A549 (cell line): ENCODE data around the gene L3HYPDH. TPM values are rescaled to one million over a fixed set of nuclear protein-coding genes. Genes with fewer than 3 reads are reported as not detected.

Source experiments
- ATAC-seq, 2 experiments: fragments of 200-7000 bp in 1 of 2; fragments of >200 bp in 1 of 2; cut with Nextera tagmentation in 1 of 2; cut with Tn5 transposase in 1 of 2; 3 replicates each; pipeline versions ENCODE4 v1.8.0 to v1.9.1; 2018 to 2020; ENCODE audit warnings: mild to moderate bottlenecking in 1 of 2, moderate library complexity in 1 of 2
- CTCF ChIA-PET: fragments of 300-600 bp; sonication (Branson Sonifier 250); formaldehyde crosslinking; extraction: SDS; loops from one replicate; lab custom pipeline; 2021; ENCODE audit warnings: antibody characterized with exemption, inconsistent platforms; lab: Yijun Ruan, JAX
- POLR2A ChIA-PET: fragments of 350-600 bp; formaldehyde crosslinking; extraction: SDS; loops from one replicate; lab custom pipeline; 2021; ENCODE audit warnings: antibody characterized with exemption, inconsistent platforms; lab: Yijun Ruan, JAX
- DNase-seq, 2 experiments: peaks; one replicate each; pipeline versions ENCODE4 v3.0.0 to v3.0.0-alpha.2; 2011 to 2016; ENCODE audit warnings: low read depth in 1 of 2, low spot score in 1 of 2
- FAIRE-seq: peaks from 2 replicates; lab custom pipeline; 2011; peaks lifted over from hg19 to GRCh38; lab: Jason Lieb, UNC
- H3K27ac ChIP-seq, 2 experiments: fragments of >200 bp; sonication (Bioruptor Twin); formaldehyde crosslinking; 3 replicates each; pipeline ENCODE4 v1.5.1; 2016 to 2017
- H3K4me1 ChIP-seq: fragments of >200 bp; sonication (Bioruptor Twin); formaldehyde crosslinking; 3 replicates; pipeline ENCODE4 v1.6.1; 2016
- H3K4me2 ChIP-seq: fragments of >200 bp; sonication (Bioruptor Twin); formaldehyde crosslinking; 3 replicates; pipeline ENCODE4 v1.6.1; 2016
- H3K4me3 ChIP-seq: fragments of >200 bp; sonication (Bioruptor Twin); formaldehyde crosslinking; 3 replicates; pipeline ENCODE4 v1.5.1; 2016
- H3K9me3 ChIP-seq: fragments of >200 bp; sonication (Bioruptor Twin); formaldehyde crosslinking; 3 replicates; pipeline ENCODE4 v1.6.1; 2016
- BHLHE40 ChIP-seq: IDR thresholded peaks from 2 replicates; pipeline ENCODE4 v1.6.1; 2012; ENCODE audit warnings: low read depth, low read length, inconsistent platforms
- CHD4 ChIP-seq: fragments of 200-600 bp; sonication (generic); IDR thresholded peaks from 2 replicates; pipeline ENCODE4 v1.6.1; 2016; ENCODE audit warnings: antibody characterized with exemption, mild to moderate bottlenecking, borderline replicate concordance
- CTCF ChIP-seq: fragments of >200 bp; sonication (Bioruptor Twin); formaldehyde crosslinking; IDR thresholded peaks from 3 replicates; pipeline ENCODE4 v1.5.1; 2016
- EHF ChIP-seq: fragments of 250-450 bp; sonication (Bioruptor Pico); IDR thresholded peaks from 2 replicates; pipeline ENCODE4 v1.5.0; 2020; ENCODE audit warnings: mild to moderate bottlenecking
- ESRRA ChIP-seq: fragments of 150-350 bp; IDR thresholded peaks from 2 replicates; pipeline ENCODE4 v1.6.1; 2014; ENCODE audit warnings: mild to moderate bottlenecking, low read length, borderline replicate concordance
- FOXS1 ChIP-seq: fragments of 250-450 bp; sonication (Bioruptor Pico); IDR thresholded peaks from 2 replicates; pipeline ENCODE4 v1.5.0; 2020; ENCODE audit warnings: mild to moderate bottlenecking, moderate library complexity
- HDAC2 ChIP-seq: fragments of 200-600 bp; sonication (generic); IDR thresholded peaks from 2 replicates; pipeline ENCODE4 v1.6.1; 2016
- HEYL ChIP-seq: fragments of 250-450 bp; sonication (Bioruptor Pico); IDR thresholded peaks from 2 replicates; pipeline ENCODE4 v1.8.0; 2021; ENCODE audit warnings: mild to moderate bottlenecking, moderate library complexity
- HOXB13 ChIP-seq: fragments of 250-450 bp; sonication (Bioruptor Pico); IDR thresholded peaks from 2 replicates; pipeline ENCODE4 v1.5.0; 2020; ENCODE audit warnings: low read depth, mild to moderate bottlenecking, moderate library complexity
- JUN ChIP-seq, 2 experiments: fragments of >200 bp; sonication (Bioruptor Twin); formaldehyde crosslinking; IDR thresholded peaks; 2 replicates in 1 of 2; 3 replicates in 1 of 2; pipeline ENCODE4 v1.6.1; 2016 to 2017
- KDM5A ChIP-seq: fragments of 200-600 bp; sonication (generic); IDR thresholded peaks from 2 replicates; pipeline ENCODE4 v1.6.1; 2016; ENCODE audit warnings: antibody characterized with exemption, mild to moderate bottlenecking
- MYC ChIP-seq: IDR thresholded peaks from 2 replicates; pipeline ENCODE4 v1.6.1; 2012; ENCODE audit warnings: mild to moderate bottlenecking, inconsistent platforms, low read length, improper control_type of control experiment, borderline replicate concordance
- NFE2L2 ChIP-seq: fragments of 150-350 bp; conservative IDR thresholded peaks from 2 replicates; pipeline ENCODE4 v1.6.1; 2014; ENCODE audit warnings: low read length
- NPAS2 ChIP-seq: fragments of 250-450 bp; sonication (Bioruptor Pico); IDR thresholded peaks from 2 replicates; pipeline ENCODE4 v1.8.0; 2022; ENCODE audit warnings: mild to moderate bottlenecking, moderate library complexity, borderline replicate concordance
- NR3C1 ChIP-seq: fragments of >200 bp; sonication (Bioruptor Twin); formaldehyde crosslinking; IDR thresholded peaks from 3 replicates; pipeline ENCODE4 v1.6.1; 2017
- PBX3 ChIP-seq: IDR thresholded peaks from 2 replicates; pipeline ENCODE4 v1.6.1; 2012
- PHF8 ChIP-seq: fragments of 200-600 bp; sonication (generic); IDR thresholded peaks from 2 replicates; pipeline ENCODE4 v1.6.1; 2016; ENCODE audit warnings: low read depth, mild to moderate bottlenecking, antibody characterized with exemption, moderate library complexity, borderline replicate concordance
- POLR2AphosphoS2 ChIP-seq: conservative IDR thresholded peaks from 2 replicates; pipeline ENCODE4 v1.6.1; 2012; ENCODE audit warnings: low read length, improper control_type of control experiment, inconsistent platforms
- RAD21 ChIP-seq, 2 experiments: fragments of >200 bp in 1 of 2; sonication (Bioruptor Twin) in 1 of 2; formaldehyde crosslinking in 1 of 2; IDR thresholded peaks in 1 of 2; conservative IDR thresholded peaks in 1 of 2; 2 replicates in 1 of 2; 3 replicates in 1 of 2; pipeline ENCODE4 v1.6.1; 2012 to 2018; ENCODE audit warnings: inconsistent platforms in 1 of 2
- RARB ChIP-seq: fragments of 250-450 bp; sonication (Bioruptor Pico); IDR thresholded peaks from 2 replicates; pipeline ENCODE4 v1.8.0; 2021; ENCODE audit warnings: mild to moderate bottlenecking, moderate library complexity
- RCOR1 ChIP-seq: fragments of 150-350 bp; IDR thresholded peaks from 2 replicates; pipeline ENCODE4 v1.6.1; 2014; ENCODE audit warnings: antibody characterized with exemption, low read length, low read depth
- RFX5 ChIP-seq: fragments of 450-650 bp; IDR thresholded peaks from 2 replicates; pipeline ENCODE4 v1.7.1; 2014; ENCODE audit warnings: antibody characterized with exemption, mild to moderate bottlenecking, moderate library complexity
- SMC3 ChIP-seq: fragments of >200 bp; sonication (Bioruptor Twin); formaldehyde crosslinking; IDR thresholded peaks from 3 replicates; pipeline ENCODE4 v1.6.1; 2018; ENCODE audit warnings: inconsistent platforms
- TFCP2L1 ChIP-seq: fragments of 250-450 bp; sonication (Bioruptor Pico); IDR thresholded peaks from 2 replicates; pipeline ENCODE4 v1.5.0; 2021; ENCODE audit warnings: mild to moderate bottlenecking
- ZFP36 ChIP-seq: fragments of 450-650 bp; IDR thresholded peaks from 2 replicates; pipeline ENCODE4 v1.6.1; 2014; ENCODE audit warnings: borderline replicate concordance; ENCODE audit not compliant: partially characterized antibody
- ZNF302 ChIP-seq: fragments of 250-450 bp; sonication (Bioruptor Pico); IDR thresholded peaks from 2 replicates; pipeline ENCODE4 v1.9.0; 2021; ENCODE audit warnings: inconsistent platforms, mild to moderate bottlenecking, moderate library complexity
- WGBS: methylation state at CpG from one replicate; pipeline ENCODE4 v1.1.6; 2017; ENCODE audit errors: missing lambda C conversion rate; 5-methylcytosine and 5-hydroxymethylcytosine counted together
- polyA plus RNA-seq, 4 experiments: library from polyadenylated mRNA; depleted of rRNA in 3 of 4; stranded (reverse); fragments of >200 nt; fragmentation: RNase III in 1 of 4; extraction: RNeasy Plus Mini Kit Qiagen cat#74134 plus additional on column Dnase treatment in 1 of 4; gene quantifications; 2 replicates in 3 of 4; 3 replicates in 1 of 4; pipeline ENCODE4 v1.2.3, GENCODE V29; 2011 to 2017
- TF ChIP-seq, protein P1 (sequence below): IDR thresholded peaks from 2 replicates; pipeline ENCODE4 v1.6.1; 2012; ENCODE audit warnings: low read depth, borderline replicate concordance
- TF ChIP-seq, protein P2 (sequence below): fragments of 150-350 bp; IDR thresholded peaks from 2 replicates; pipeline ENCODE4 v1.6.1; 2014; ENCODE audit warnings: low read depth, mild to moderate bottlenecking, low read length

L3HYPDH gene
- polyA plus RNA-seq, 2 of the 4 experiments (the other 2 are of a cell fraction) = 47.5 to 100.0 TPM

DNA sequence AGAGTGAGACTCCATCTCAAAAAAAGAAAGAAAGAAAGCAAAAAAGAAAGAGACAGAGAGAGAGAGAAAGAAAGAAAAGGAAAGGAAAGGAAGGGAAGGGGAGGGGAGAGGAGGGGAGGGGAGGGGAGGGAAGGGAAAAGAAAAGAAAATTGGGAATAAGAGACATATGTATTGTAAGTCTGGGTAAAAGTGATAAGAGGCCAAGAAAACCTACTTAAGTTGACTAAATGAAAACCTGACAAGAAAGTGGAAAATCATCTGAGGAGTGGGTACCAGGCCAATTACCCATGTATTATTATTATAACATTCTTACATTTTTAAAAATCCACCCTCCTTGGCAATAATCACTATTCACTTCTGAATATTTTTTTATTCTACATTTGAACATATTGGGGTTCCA lies 46.1 kb upstream of the L3HYPDH start:
- no peak for DNase-seq
- TF ChIP-seq MYC (no peak), BHLHE40 (no peak), PBX3 (no peak), CHD4 (no peak), HDAC2 (no peak), HOXB13 (CRISPR knock-in tag) (no peak), RCOR1 (no peak), FOXS1 (CRISPR knock-in tag) (no peak), POLR2AphosphoS2 (no peak), JUN (IDR thresholded peaks at IDR 0.05) (no peak), CTCF (no peak), ZNF302 (no peak), RFX5 (no peak), ZFP36 (no peak), RAD21 (conservative IDR thresholded peaks at IDR 0.05 in 1 of 2, IDR thresholded peaks at IDR 0.05 in 1 of 2) (no peak), EHF (CRISPR knock-in tag) (no peak), NFE2L2 (no peak), PHF8 (no peak)
- TF ChIP-seq, protein P1, sequence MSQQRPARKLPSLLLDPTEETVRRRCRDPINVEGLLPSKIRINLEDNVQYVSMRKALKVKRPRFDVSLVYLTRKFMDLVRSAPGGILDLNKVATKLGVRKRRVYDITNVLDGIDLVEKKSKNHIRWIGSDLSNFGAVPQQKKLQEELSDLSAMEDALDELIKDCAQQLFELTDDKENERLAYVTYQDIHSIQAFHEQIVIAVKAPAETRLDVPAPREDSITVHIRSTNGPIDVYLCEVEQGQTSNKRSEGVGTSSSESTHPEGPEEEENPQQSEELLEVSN = no peak
- TF ChIP-seq, all 56 proteins: peak for 0
- FAIRE-seq (no peak), ATAC-seq (no peak)
- ChIA-PET POLR2A (no interaction called here), CTCF (no interaction called here)
- no peaks in the 10 kb centered on the region for H3K4me1 ChIP-seq
- no peak overlapping the region for H3K27ac ChIP-seq
- H3K9me3 ChIP-seq = peaks cover 14% of the 10 kb centered on the region; the same call in 2 of the 3 replicates
- H3K4me2 ChIP-seq = no peak overlapping the region
- no peak overlapping the region for H3K4me3 ChIP-seq

DNA sequence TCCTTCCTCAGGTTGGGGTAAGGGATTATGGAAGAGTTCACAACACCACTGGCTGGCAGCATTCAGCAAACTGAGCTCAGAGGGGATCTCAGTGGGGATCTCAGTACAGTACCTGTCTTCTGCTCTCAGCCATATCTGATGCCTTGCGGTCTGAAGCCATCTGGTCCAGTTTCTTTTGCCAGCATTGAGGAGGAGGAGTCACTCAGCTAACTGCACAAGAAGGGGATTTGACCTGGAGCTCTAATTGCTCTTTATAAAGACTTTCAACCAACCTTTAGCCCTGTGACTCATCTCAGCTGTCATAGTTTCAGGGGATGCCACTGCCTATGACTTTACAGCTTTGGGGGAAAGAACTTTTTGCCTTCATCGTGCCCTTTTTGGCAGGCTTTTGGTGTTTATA lies 45.0 kb upstream of the L3HYPDH start:
- TF ChIP-seq HEYL (CRISPR knock-in tag) (no peak), PHF8 (no peak), KDM5A (no peak), SMC3 (no peak), RARB (CRISPR knock-in tag) (no peak), NPAS2 (CRISPR knock-in tag) (no peak), NR3C1 (no peak), TFCP2L1 (CRISPR knock-in tag) (no peak), EHF (CRISPR knock-in tag) (no peak), ESRRA (no peak)
- TF ChIP-seq, protein P2, sequence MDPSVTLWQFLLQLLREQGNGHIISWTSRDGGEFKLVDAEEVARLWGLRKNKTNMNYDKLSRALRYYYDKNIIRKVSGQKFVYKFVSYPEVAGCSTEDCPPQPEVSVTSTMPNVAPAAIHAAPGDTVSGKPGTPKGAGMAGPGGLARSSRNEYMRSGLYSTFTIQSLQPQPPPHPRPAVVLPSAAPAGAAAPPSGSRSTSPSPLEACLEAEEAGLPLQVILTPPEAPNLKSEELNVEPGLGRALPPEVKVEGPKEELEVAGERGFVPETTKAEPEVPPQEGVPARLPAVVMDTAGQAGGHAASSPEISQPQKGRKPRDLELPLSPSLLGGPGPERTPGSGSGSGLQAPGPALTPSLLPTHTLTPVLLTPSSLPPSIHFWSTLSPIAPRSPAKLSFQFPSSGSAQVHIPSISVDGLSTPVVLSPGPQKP = no peak
- no peak for FAIRE-seq
- no peak overlapping the region for H3K27ac ChIP-seq
- ChIA-PET POLR2A (no interaction called here), CTCF (interaction anchor here (1.9 kb wide), 1 partner anchor 48 kb away, joined by 5 read pairs; the partner anchor contains the start of gene CCDC175)
- DNase-seq = no peak
- no peak overlapping the region for H3K4me2 ChIP-seq
- no peak for ATAC-seq
- 0% methylated on average over 2 of the region's 2 CpGs for WGBS
- no peaks in the 10 kb centered on the region for H3K4me1 ChIP-seq
- no peak overlapping the region for H3K4me3 ChIP-seq
- peaks cover 14% of the 10 kb centered on the region; the same call in 2 of the 3 replicates for H3K9me3 ChIP-seq
